Effector CD8-positive, alpha-beta T cell (primary cell): Measurements from ENCODE around the gene ACTG1.

Experiments
- DNase-seq: peaks from one replicate; lab custom pipeline; 2025; lab: John Stamatoyannopoulos, UW

Gene ACTG1

DNA sequence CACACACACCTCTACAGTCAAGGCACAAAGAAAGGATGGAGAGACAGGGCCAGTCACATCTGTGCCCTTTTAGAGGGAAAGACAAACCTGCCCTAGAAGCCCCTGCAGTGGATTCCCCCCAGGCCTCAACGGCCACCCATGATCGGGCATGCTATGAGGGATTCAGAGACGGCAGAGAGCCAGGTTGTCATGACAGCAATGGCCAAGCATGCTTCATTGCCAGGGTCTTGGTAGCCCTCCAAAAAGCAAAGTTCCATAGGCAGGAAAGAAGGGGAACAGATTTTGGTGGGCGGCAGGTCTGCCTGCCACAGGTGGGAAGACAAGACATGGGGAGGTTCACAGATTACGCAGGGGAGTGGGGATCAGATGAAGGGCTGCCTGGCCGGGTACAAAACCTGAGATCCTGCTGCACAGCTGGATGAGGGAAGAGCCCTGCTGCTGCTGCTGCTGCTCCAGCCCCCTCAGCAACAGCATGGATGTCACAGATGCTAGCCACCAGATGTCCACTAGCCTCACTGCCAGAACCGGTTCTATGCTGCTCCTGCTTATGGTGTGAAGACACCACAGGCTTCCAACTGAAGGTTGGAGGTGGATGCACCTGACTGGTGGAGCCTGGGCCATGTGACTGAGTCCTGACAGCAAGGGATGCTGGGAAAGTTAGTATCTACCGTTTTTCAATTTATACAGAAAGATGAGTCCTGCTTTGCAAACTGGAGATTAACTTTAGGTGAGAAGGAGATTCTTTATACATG is 17.8 kb downstream of the ACTG1 start:
- DNase-seq, result no peak

DNA sequence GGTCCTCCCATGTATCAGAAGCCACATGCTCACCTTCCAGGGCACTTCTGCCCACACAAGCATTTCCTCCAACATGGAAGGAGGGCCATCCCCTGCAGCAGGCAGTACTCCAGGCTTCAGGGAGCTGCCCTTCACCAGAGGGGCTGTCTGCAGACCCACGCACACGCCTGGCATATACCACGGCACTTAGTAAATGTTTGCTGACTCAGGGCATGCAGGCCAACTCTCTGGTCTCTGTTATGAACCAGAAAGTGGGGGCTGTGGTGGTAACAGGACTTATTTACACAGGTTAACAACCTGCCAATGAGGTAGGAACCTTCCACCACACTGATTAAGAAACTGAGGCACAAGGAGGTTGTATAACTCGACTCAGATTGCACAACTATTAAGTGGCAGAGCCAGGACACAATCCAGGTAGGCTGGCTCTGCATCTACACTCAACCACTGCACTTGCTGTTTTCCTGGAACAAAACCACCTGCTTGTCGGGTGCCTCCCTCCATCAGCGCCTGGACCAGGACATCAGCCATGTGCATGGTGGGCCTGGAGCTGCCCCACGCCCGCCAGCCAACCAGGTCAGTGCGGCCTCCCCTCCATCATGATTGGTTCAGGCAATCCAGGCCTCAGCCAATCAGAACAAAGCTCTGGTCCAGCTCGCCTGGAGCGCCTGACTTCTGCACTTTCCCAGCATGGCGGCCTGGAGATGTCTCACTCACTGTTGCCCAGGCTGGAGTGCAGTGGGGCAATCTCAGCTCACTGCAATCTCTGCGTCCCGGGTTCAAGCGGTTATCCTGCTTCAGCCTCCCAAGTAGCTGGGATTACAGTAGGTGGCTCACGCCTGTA is 19.2 kb downstream of the ACTG1 start:
- no peak for DNase-seq

- DNase-seq, result no peak
These were observed 19.9 kb downstream of the ACTG1 start for GRCh38 chr17:81492706-81493105.

DNA sequence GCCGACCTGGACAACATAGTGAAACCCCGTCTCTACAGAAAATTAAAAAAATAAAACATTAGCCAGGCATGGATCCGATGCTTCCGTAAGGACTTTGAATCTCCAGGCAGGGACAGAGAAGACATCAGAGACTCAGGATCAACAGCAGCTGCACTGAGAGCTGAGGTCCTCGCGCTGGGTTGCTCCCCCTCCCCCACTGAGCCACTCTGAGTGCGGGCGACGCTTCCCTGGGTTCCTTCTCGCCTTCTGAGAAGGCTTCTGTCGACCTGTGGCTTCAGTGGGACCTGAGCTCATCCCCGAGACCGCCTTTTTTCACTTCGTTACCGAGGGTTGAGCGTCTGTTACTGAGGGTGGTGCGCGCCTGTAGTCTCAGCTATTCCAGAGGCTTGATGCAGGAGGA is 20.4 kb downstream of the ACTG1 start:
- no peak for DNase-seq

GRCh38 chr17:81491761-81492160 is 20.8 kb downstream of the ACTG1 start:
- DNase-seq, result no peak

DNA sequence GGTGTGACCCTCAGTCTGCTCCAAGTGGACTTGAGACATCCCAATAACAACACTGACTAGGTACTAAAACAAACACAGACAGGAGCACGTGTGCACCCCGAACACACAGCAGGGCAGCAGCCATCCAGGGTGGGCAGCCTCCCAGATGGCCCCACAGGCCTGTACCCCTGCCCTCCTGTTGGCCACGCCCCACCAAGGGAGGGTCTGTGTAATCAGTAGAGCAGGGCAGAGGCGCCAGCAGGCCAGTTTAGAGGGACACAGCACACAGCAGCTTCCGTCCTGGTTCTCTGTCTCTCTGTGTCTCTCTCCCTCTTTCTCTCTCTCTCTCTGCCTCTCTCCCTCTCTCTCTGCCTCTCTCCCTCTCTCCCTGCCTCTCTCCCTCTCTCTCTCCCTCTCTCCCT is 21.4 kb downstream of the ACTG1 start:
- no peak for DNase-seq

DNA sequence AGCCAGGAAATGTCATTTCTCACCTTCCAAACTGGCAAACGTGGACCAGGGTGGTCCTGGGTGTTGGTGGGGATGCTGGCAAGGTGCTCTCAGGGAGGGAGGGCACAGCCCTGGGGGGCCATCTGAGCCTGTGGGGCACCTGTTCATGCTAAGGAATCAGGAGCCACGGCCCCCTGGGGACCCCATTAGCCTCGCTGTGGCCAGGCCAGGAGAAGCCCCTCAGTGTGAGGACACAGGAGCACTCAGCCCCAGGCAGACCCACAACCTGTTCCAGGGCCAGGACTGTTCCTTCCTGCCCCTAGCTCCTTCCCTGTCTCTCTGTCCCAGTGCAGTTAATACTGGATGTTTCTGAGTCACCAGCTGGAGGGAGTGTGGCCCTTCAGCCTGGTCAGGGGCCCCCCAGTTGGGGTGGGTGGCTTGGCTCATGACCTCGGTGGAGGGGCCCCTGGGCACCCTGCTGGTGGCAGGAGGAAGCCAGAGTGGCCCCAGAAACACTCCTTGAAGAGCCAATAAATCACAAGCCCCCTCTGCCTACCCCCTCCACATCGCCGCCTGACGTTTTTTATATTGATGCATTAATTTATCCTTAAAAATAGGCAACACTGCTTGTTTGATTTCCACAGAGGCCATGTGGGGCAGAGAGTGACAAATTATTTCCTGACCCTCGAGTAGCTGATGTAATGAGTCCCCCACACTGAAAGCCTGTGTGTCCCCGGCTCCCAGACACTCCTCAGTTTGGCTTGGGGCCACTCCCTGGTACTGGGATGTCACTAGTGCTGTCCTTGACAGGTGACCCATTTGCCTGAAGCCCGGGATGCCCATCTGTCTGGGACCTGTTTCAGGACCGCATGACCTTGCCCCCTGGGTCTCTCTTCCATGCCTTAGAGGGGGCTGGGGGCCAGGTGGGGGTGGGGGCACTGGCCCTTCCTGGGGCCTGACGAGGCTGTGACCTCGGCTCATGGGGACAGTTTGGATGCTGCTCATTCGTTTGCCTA is 22.3 kb downstream of the ACTG1 start:
- no peak for DNase-seq

DNA sequence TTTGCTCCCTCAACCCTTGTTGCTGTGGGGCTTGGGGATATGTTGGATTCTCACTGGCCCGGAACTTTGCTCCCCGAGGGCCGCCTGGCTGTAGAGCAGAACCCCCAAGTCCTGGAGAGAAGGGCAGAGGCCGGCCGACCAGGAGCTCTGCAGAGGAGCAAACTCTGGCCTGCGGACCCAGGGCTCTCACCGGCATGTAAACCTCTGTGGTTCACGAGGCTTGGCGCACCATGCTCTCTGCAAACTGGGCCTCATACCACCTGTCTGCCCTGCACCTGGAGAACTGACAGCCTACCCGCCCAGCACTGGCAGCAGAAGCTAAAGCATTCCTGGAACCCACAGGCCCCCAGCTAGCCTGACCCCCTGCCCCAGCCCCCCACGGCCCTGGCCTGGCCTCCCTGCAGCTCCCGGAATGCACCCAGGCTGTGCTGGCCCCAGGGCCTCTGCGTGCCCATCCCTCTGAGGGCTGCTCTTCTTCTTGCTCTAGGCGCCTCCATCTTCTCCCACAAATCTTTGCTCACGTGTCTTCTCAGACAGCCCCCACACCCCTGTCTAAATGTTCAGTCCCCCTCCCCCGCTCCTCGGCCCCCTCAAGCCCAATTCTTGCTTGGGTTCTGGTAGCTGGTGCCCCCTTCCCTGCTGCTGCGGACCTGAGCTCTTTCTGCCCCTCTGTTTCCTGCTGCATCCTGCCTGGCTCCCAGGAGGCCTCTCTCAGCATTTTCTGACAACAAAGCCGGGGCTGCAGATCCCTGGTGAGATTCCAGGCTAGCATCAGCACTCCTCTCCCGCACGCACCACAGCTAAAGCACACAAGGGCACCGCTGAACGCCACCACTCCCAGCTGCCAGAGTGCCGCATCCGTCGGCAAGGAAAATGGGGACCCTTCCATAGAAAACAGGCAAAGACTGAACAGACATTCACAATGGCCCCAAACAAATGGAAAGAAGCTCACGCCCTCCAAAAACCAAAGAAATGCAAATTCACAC is 23.3 kb downstream of the ACTG1 start:
- DNase-seq, result no peak

DNA sequence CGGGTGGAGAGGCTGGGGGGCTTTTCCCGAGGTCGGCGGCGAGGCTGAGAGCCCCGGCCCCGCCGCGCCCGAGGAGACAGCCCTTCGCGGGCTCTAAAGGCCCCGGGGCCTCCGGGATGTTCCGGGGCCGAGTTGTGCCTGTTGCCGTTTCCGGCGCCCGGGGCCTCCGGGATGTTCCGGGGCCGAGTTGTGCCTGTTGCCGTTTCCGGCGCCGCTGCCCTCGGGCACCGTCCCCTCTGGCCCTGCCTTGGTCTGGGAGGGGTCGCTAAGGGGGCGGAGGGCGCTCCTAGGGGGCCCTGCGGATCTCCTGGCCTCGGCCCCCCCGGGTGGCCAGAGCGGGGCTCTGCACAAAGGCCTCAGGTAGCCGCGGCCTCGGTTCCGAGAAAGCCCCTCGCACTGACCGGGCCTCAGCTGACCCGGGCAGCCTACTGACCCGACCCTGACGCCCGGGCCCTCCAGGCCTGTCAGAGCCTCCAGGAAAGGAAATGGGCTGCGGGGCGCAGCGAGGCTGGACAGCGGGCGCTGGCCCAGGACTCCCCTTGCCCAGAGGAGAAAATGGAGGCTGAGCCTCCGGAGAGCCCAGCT is 24.2 kb downstream of the ACTG1 start:
- DNase-seq, result no peak

DNA sequence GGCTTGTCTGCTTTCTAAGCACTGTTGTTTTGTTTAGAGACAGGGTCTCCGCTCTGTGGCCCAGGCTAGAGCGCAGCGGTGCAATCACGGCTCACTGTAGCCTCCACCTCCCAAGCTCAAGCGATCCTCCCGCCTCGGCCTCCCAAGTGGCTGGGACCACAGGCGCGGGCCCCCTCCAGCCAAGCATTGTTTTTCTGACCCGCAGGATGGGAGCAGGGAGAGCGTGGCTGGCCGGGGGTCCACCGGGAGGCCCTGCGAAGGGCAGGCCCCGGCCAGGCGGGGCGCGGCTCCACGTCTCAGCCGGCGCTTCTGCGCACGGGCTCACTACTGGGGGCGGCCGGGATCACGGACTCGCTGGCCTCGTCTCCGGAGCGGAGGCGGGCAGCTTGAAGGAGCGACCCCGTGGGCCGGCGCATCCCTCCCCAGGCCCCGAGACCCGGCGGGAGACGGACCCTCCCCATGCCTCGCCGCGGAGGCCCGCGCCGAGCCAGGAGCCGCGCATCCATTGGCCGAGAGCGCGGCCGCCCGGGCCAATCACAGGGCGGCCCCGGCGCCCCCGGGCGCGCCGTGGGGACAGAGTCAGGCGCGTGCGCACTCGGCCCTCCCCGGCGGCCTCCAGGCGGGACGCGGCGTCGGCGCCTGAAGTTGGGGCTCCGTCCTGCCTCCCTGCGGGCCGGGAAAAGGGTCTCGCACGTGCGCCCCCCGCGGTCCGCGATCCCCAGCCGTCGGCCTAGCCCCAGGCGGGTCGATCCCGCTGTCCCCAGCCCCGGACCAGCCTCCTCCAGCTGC is 24.9 kb downstream of the ACTG1 start:
- peak; percentile 74 for DNase-seq

DNA sequence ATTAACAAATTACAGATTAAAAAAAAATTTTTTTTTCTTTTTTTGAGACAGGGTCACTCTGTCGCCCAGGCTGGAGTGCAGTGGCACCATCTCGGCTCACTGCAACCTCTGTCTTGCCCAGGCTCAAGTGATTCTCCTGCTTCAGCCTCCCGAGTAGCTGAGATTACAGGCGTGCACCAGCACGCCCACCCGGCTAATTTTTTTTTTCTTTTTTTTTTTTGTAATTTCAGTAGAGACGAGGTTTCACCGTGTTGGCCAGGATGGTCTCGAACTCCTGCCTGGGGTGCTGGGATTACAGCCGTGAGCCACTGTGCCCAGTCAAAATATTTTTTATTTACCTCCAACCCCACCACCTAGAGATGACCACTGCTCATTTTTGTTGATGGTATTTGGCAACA is 25.5 kb downstream of the ACTG1 start:
- no peak for DNase-seq

- no peak for DNase-seq
These were observed 26.3 kb downstream of the ACTG1 start for GRCh38 chr17:81486199-81486810.

- DNase-seq, result peak; percentile 75
These were observed 28.2 kb downstream of the ACTG1 start for GRCh38 chr17:81484195-81484979.

GRCh38 chr17:81483862-81484194 is 28.8 kb downstream of the ACTG1 start:
- no peak for DNase-seq

GRCh38 chr17:81483085-81483861 is 29.3 kb downstream of the ACTG1 start:
- no peak for DNase-seq

GRCh38 chr17:81482673-81483072 is 29.9 kb downstream of the ACTG1 start:
- DNase-seq, result no peak

- no peak for DNase-seq
These were observed 30.6 kb downstream of the ACTG1 start for GRCh38 chr17:81481815-81482505.
